Measurements from ENCODE around the gene ATRIP. TPM values are rescaled to one million over a fixed set of nuclear protein-coding genes. Genes with fewer than 3 reads are reported as not detected.
"Not testable (repeated sequence)": the region's sequence is repeated elsewhere in the genome, so short reads cannot be mapped to it uniquely, and the experiment has no call there.

Gene ATRIP
- total RNA-seq, 1 experiment from 2014 or later, result 8.5 TPM

GRCh38 chr3:48473617-48473952 lies 27.0 kb downstream of the ATRIP start:
- ChIA-PET POLR2A (ENCODE audit: unreplicated experiment) (interaction anchor here (0.6 to 1.1 kb wide), 3 partner anchors 34 to 83 kb away, joined by 3 to 25 read pairs (median 9); no protein-coding TSS in a partner anchor), CTCF (interaction anchor here (1.0 kb wide), 2 partner anchors 27 to 34 kb away, joined by 3 to 4 read pairs; partner anchors contain the start of gene CCDC51)
- TF ChIP-seq EZH2 (IDR thresholded peaks at IDR 0.05; ENCODE audit: low read depth) (no peak), CTCF (conservative IDR thresholded peaks at IDR 0.05) (no peak)
- BruUV-seq (replicated peaks), result no TSS peak
- no peaks in the 10 kb centered on the region for H3K36me3 ChIP-seq (ENCODE audit: low read depth)
- H3K27ac ChIP-seq, result 0 out of 2 replicates have a peak overlapping the region, but pooled peaks have one; percentile 68
- no peaks in the 10 kb centered on the region for H4K20me1 ChIP-seq (ENCODE audit: insufficient read depth)
- peaks cover 8% of the 10 kb centered on the region; the same call in 1 of the 2 replicates for H3F3A ChIP-seq (ENCODE audit: insufficient read depth, low read depth)
- H3K4me1 ChIP-seq (replicated peaks; ENCODE audit: insufficient read depth), result peaks cover 19% of the 10 kb centered on the region
- no peaks in the 10 kb centered on the region for H3K9me2 ChIP-seq (ENCODE audit: insufficient read depth)
- peak overlapping the region; percentile 70 for H3K4me2 ChIP-seq
- H2AFZ ChIP-seq, result no peak overlapping the region
- no peak for DNase-seq
- no peak overlapping the region for H3K4me3 ChIP-seq
- intact Hi-C loops (cut with micrococcal nuclease; ENCODE audit: unreplicated experiment), result loop anchor here (1.0 kb wide), 2 partner anchors 8 to 34 kb away; no protein-coding TSS in a partner anchor
- H3K9me3 ChIP-seq (ENCODE audit: insufficient read depth, low read depth), result no peaks in the 10 kb centered on the region
- peaks cover 14% of the 10 kb centered on the region for H3K79me2 ChIP-seq (ENCODE audit: low read depth)
- no peaks in the 10 kb centered on the region for H3K27me3 ChIP-seq (ENCODE audit: insufficient read depth, low read depth)

- H4K20me1 ChIP-seq (ENCODE audit: insufficient read depth); H3K27me3 ChIP-seq (ENCODE audit: insufficient read depth, low read depth); H3K4me2 ChIP-seq; H2AFZ ChIP-seq; H3K9me3 ChIP-seq (ENCODE audit: insufficient read depth, low read depth); H3K9me2 ChIP-seq (ENCODE audit: insufficient read depth); intact Hi-C loops (cut with micrococcal nuclease; ENCODE audit: unreplicated experiment); DNase-seq; BruUV-seq (replicated peaks); H3F3A ChIP-seq (ENCODE audit: insufficient read depth, low read depth); H3K27ac ChIP-seq; H3K36me3 ChIP-seq (ENCODE audit: low read depth); H3K4me3 ChIP-seq: not testable (repeated sequence)
- ChIA-PET CTCF (interaction anchor here (1.0 kb wide), 1 partner anchor 34 kb away, joined by 3 read pairs; the partner anchor contains the start of gene CCDC51), POLR2A (ENCODE audit: unreplicated experiment) (interaction anchor here (0.7 kb wide), 2 partner anchors 9 to 34 kb away, joined by 6 to 25 read pairs; no protein-coding TSS in a partner anchor)
- H3K79me2 ChIP-seq (ENCODE audit: low read depth), result peaks cover 14% of the 10 kb centered on the region
- peaks cover 19% of the 10 kb centered on the region for H3K4me1 ChIP-seq (replicated peaks; ENCODE audit: insufficient read depth)
Measured at GRCh38 chr3:48474031-48474430, 27.5 kb downstream of the ATRIP start.

GRCh38 chr3:48474619-48475018 lies 28.1 kb downstream of the ATRIP start:
- H3K36me3 ChIP-seq (ENCODE audit: low read depth), result no peaks in the 10 kb centered on the region
- H3K27ac ChIP-seq, result no peak overlapping the region
- CTCF ChIA-PET, result no interaction called here
- no peaks in the 10 kb centered on the region for H3K27me3 ChIP-seq (ENCODE audit: insufficient read depth, low read depth)
- H3K79me2 ChIP-seq (ENCODE audit: low read depth), result peaks cover 14% of the 10 kb centered on the region
- H3K4me3 ChIP-seq, result no peak overlapping the region
- H3K9me2 ChIP-seq (ENCODE audit: insufficient read depth), result no peaks in the 10 kb centered on the region
- no peak overlapping the region for H2AFZ ChIP-seq
- TF ChIP-seq EZH2 (IDR thresholded peaks at IDR 0.05; ENCODE audit: low read depth) (no peak), CTCF (conservative IDR thresholded peaks at IDR 0.05) (no peak)
- H4K20me1 ChIP-seq (ENCODE audit: insufficient read depth), result no peaks in the 10 kb centered on the region
- H3F3A ChIP-seq (ENCODE audit: insufficient read depth, low read depth), result peaks cover 8% of the 10 kb centered on the region; the same call in 1 of the 2 replicates
- no peak for DNase-seq
- no TSS peak for BruUV-seq (replicated peaks)
- H3K4me2 ChIP-seq, result no peak overlapping the region
- peaks cover 19% of the 10 kb centered on the region for H3K4me1 ChIP-seq (replicated peaks; ENCODE audit: insufficient read depth)
- POLR2A ChIA-PET (ENCODE audit: unreplicated experiment), result interaction anchor here (0.7 kb wide), 1 partner anchor 10 kb away, joined by 6 read pairs; no protein-coding TSS in a partner anchor
- H3K9me3 ChIP-seq (ENCODE audit: insufficient read depth, low read depth), result no peaks in the 10 kb centered on the region
- intact Hi-C loops (cut with micrococcal nuclease; ENCODE audit: unreplicated experiment), result no loop called here

- H2AFZ ChIP-seq, result no peak overlapping the region
- H3K4me1 ChIP-seq (replicated peaks; ENCODE audit: insufficient read depth), result peaks cover 15% of the 10 kb centered on the region
- H3F3A ChIP-seq (ENCODE audit: insufficient read depth, low read depth), result peaks cover 8% of the 10 kb centered on the region; the same call in 1 of the 2 replicates
- no peak for DNase-seq
- no peak overlapping the region for H3K27ac ChIP-seq
- no peaks in the 10 kb centered on the region for H3K36me3 ChIP-seq (ENCODE audit: low read depth)
- H3K27me3 ChIP-seq (ENCODE audit: insufficient read depth, low read depth), result no peaks in the 10 kb centered on the region
- H4K20me1 ChIP-seq (ENCODE audit: insufficient read depth), result no peaks in the 10 kb centered on the region
- ChIA-PET POLR2A (ENCODE audit: unreplicated experiment) (no interaction called here), CTCF (no interaction called here)
- no peak overlapping the region for H3K4me2 ChIP-seq
- no TSS peak for BruUV-seq (replicated peaks)
- no peak overlapping the region for H3K4me3 ChIP-seq
- intact Hi-C loops (cut with micrococcal nuclease; ENCODE audit: unreplicated experiment), result no loop called here
- no peak for TF ChIP-seq CTCF (conservative IDR thresholded peaks at IDR 0.05)
- TF ChIP-seq EZH2 (IDR thresholded peaks at IDR 0.05; ENCODE audit: low read depth), result no peak
- peaks cover 14% of the 10 kb centered on the region for H3K79me2 ChIP-seq (ENCODE audit: low read depth)
- H3K9me3 ChIP-seq (ENCODE audit: insufficient read depth, low read depth), result no peaks in the 10 kb centered on the region
- H3K9me2 ChIP-seq (ENCODE audit: insufficient read depth), result no peaks in the 10 kb centered on the region
Measured at GRCh38 chr3:48475188-48475587, 28.7 kb downstream of the ATRIP start.
